Measurements from ENCODE around the gene NTMT1.
"Not testable (repeated sequence)": the region's sequence is repeated elsewhere in the genome, so short reads cannot be mapped to it uniquely, and the experiment has no call there.

Gene NTMT1

DNA sequence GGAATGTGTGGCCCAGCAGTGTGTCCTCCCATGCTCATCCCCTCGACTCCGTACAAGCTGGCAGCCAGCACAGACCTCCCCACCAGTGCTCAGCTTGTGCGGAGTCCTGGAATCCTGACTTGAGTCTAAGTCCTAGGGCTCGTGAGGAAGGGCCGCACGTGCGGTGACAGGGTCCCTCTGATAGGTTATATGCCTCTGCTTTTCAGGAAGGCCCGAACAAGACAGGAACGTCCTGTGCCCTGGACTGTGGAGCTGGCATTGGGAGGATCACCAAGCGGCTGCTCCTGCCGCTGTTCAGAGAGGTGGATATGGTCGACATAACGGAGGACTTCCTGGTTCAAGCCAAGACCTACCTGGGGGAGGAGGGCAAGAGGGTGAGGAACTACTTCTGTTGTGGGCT, 7.9 kb downstream of the NTMT1 start:
- Histone ChIP-seq H3K36me3 (ENCODE audit: insufficient read depth, low read length) (peaks cover 54% of the 10 kb centered on the region), H3K4me1 (ENCODE audit: insufficient read depth, low read length) (peaks cover 11% of the 10 kb centered on the region)

GRCh38 chr9:129635099-129636065, 9.4 kb downstream of the NTMT1 start:
- Histone ChIP-seq H3K36me3 (ENCODE audit: insufficient read depth, low read length) (peaks cover 61% of the 10 kb centered on the region), H3K27me3 (ENCODE audit: control insufficient read depth in 1 of 2, insufficient read depth in 2 of 2, low read length in 2 of 2) (no peaks in the 10 kb centered on the region), H3K9me3 (ENCODE audit: low read length) (no peaks in the 10 kb centered on the region), H3K4me1 (ENCODE audit: insufficient read depth, low read length) (peaks cover 18% of the 10 kb centered on the region), H3K9ac (ENCODE audit: low read length) (no peak overlapping the region), H3K4me3 (ENCODE audit: low read depth in 1 of 2, low read length in 2 of 2) (no peak overlapping the region), H3K27ac (ENCODE audit: low read depth, low read length) (no peak overlapping the region)

More for the DNA sequence above, 7.9 kb downstream of the NTMT1 start:
- no peak overlapping the region for H3K4me3 ChIP-seq (ENCODE audit: low read depth in 1 of 2, low read length in 2 of 2)
- no peak overlapping the region for H3K9ac ChIP-seq (ENCODE audit: low read length)
- H3K9me3 ChIP-seq (ENCODE audit: low read length): no peaks in the 10 kb centered on the region
- H3K27ac ChIP-seq (ENCODE audit: low read depth, low read length): no peak overlapping the region
- no peaks in the 10 kb centered on the region for H3K27me3 ChIP-seq (ENCODE audit: control insufficient read depth in 1 of 2, insufficient read depth in 2 of 2, low read length in 2 of 2)

DNA sequence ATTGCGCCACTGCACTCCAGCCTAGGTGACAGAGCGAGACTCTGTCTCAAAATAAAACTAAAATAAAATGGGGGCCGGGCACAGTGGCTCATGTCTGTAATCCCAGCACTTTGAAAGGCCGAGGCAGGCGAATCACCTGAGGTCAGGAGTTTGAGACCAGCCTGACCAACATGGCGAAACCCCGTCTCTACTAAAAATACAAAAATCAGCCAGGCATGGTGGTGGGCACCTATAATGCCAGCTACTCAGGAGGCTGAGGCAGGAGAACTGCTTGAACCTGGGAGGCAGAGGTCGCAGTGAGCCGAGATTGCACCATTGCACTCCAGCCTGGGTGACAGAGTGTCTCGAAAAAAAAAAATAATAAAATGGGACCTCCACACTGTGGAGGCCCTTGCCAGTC, 10.4 kb downstream of the NTMT1 start:
- not testable (repeated sequence) for H3K9ac ChIP-seq (ENCODE audit: low read length); H3K27ac ChIP-seq (ENCODE audit: low read depth, low read length); H3K27me3 ChIP-seq (ENCODE audit: control insufficient read depth in 1 of 2, insufficient read depth in 2 of 2, low read length in 2 of 2); H3K4me3 ChIP-seq (ENCODE audit: low read depth in 1 of 2, low read length in 2 of 2); H3K9me3 ChIP-seq (ENCODE audit: low read length)
- Histone ChIP-seq H3K36me3 (ENCODE audit: insufficient read depth, low read length) (peaks cover 61% of the 10 kb centered on the region), H3K4me1 (ENCODE audit: insufficient read depth, low read length) (peaks cover 18% of the 10 kb centered on the region)

GRCh38 chr9:129637102-129637501, 11.1 kb downstream of the NTMT1 start:
- Histone ChIP-seq H3K4me1 (ENCODE audit: insufficient read depth, low read length) (peaks cover 17% of the 10 kb centered on the region), H3K27me3 (ENCODE audit: control insufficient read depth in 1 of 2, insufficient read depth in 2 of 2, low read length in 2 of 2) (no peaks in the 10 kb centered on the region), H3K4me3 (ENCODE audit: low read depth in 1 of 2, low read length in 2 of 2) (no peak overlapping the region), H3K36me3 (ENCODE audit: insufficient read depth, low read length) (peaks cover 61% of the 10 kb centered on the region), H3K27ac (ENCODE audit: low read depth, low read length) (no peak overlapping the region), H3K9me3 (ENCODE audit: low read length) (no peaks in the 10 kb centered on the region), H3K9ac (ENCODE audit: low read length) (no peak overlapping the region)

- no peak overlapping the region for H3K27ac ChIP-seq (ENCODE audit: low read depth, low read length)
- no peak overlapping the region for H3K9ac ChIP-seq (ENCODE audit: low read length)
- no peaks in the 10 kb centered on the region for H3K27me3 ChIP-seq (ENCODE audit: control insufficient read depth in 1 of 2, insufficient read depth in 2 of 2, low read length in 2 of 2)
- H3K9me3 ChIP-seq (ENCODE audit: low read length): no peaks in the 10 kb centered on the region
- no peak overlapping the region for H3K4me3 ChIP-seq (ENCODE audit: low read depth in 1 of 2, low read length in 2 of 2)
- peaks cover 21% of the 10 kb centered on the region for H3K4me1 ChIP-seq (ENCODE audit: insufficient read depth, low read length)
- peaks cover 57% of the 10 kb centered on the region for H3K36me3 ChIP-seq (ENCODE audit: insufficient read depth, low read length)
These were observed 11.9 kb downstream of the NTMT1 start for GRCh38 chr9:129637673-129638439.

- no peak overlapping the region for H3K9ac ChIP-seq (ENCODE audit: low read length)
- peaks cover 44% of the 10 kb centered on the region for H3K36me3 ChIP-seq (ENCODE audit: insufficient read depth, low read length)
- H3K4me1 ChIP-seq (ENCODE audit: insufficient read depth, low read length): peaks cover 21% of the 10 kb centered on the region
- no peaks in the 10 kb centered on the region for H3K9me3 ChIP-seq (ENCODE audit: low read length)
- no peaks in the 10 kb centered on the region for H3K27me3 ChIP-seq (ENCODE audit: control insufficient read depth in 1 of 2, insufficient read depth in 2 of 2, low read length in 2 of 2)
- no peak overlapping the region for H3K27ac ChIP-seq (ENCODE audit: low read depth, low read length)
- no peak overlapping the region for H3K4me3 ChIP-seq (ENCODE audit: low read depth in 1 of 2, low read length in 2 of 2)
These were observed 13.2 kb downstream of the NTMT1 start for GRCh38 chr9:129639034-129639630.

- H3K9me3 ChIP-seq (ENCODE audit: low read length): no peaks in the 10 kb centered on the region
- no peaks in the 10 kb centered on the region for H3K27me3 ChIP-seq (ENCODE audit: control insufficient read depth in 1 of 2, insufficient read depth in 2 of 2, low read length in 2 of 2)
- H3K27ac ChIP-seq (ENCODE audit: low read depth, low read length): no peak overlapping the region
- no peak overlapping the region for H3K9ac ChIP-seq (ENCODE audit: low read length)
- H3K4me3 ChIP-seq (ENCODE audit: low read depth in 1 of 2, low read length in 2 of 2): no peak overlapping the region
- peaks cover 38% of the 10 kb centered on the region for H3K36me3 ChIP-seq (ENCODE audit: insufficient read depth, low read length)
- H3K4me1 ChIP-seq (ENCODE audit: insufficient read depth, low read length): peaks cover 21% of the 10 kb centered on the region
These were observed 13.8 kb downstream of the NTMT1 start for GRCh38 chr9:129639756-129640085.

DNA sequence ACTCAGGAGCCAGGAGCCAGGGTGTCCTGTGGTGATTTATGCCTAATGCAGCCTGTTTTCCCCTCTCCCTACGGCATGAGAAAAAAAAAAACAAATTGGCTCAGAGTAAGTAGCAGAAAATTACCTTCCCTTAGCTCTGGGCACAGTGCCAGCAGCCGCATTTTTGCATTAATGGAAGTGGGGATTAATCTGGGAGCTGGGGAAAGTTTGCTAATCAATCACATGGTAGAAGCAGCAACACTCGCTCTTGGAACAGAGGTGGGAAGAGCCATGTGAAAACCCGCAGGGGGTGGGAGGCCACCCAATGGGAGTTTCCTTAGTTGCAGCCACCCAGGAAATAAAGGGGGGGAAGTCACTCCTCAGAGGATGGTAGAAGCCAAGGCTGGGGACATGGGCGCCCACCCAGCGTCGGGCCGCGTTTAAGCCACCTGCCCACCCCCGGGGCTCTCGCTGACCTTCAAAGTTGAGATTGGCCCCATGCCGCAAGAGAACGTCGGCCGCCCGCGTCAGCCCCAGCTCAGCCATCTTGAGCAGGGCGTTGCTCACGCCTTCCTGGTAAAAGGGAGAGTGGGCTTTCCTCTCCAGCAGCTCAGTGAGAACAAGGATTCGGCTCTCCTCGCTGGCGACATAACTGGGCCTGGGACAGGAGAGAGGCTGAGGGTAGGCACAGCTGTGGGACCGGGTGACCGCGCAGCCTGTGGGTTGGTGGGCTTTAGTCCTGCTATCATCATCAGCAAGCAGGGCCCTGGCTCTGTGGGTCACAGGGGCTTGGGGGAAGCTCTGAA, 14.3 kb downstream of the NTMT1 start:
- Histone ChIP-seq H3K9ac (ENCODE audit: low read length) (no peak overlapping the region), H3K4me3 (ENCODE audit: low read depth in 1 of 2, low read length in 2 of 2) (peak overlapping the region in 1 of 2 donors; percentile 87), H3K27me3 (ENCODE audit: control insufficient read depth in 1 of 2, insufficient read depth in 2 of 2, low read length in 2 of 2) (no peaks in the 10 kb centered on the region), H3K27ac (ENCODE audit: low read depth, low read length) (no peak overlapping the region), H3K4me1 (ENCODE audit: insufficient read depth, low read length) (peaks cover 21% of the 10 kb centered on the region), H3K36me3 (ENCODE audit: insufficient read depth, low read length) (peaks cover 34% of the 10 kb centered on the region), H3K9me3 (ENCODE audit: low read length) (no peaks in the 10 kb centered on the region)

GRCh38 chr9:129640871-129641749, 15.1 kb downstream of the NTMT1 start:
- H3K9ac ChIP-seq (ENCODE audit: low read length): peak overlapping the region; percentile 53
- peak overlapping the region; percentile 87 to 88 for H3K4me3 ChIP-seq (ENCODE audit: low read depth in 1 of 2, low read length in 2 of 2)
- H3K36me3 ChIP-seq (ENCODE audit: insufficient read depth, low read length): peaks cover 28% of the 10 kb centered on the region
- peak overlapping the region; percentile 59 for H3K27ac ChIP-seq (ENCODE audit: low read depth, low read length)
- peaks cover 21% of the 10 kb centered on the region for H3K4me1 ChIP-seq (ENCODE audit: insufficient read depth, low read length)
- H3K27me3 ChIP-seq (ENCODE audit: control insufficient read depth in 1 of 2, insufficient read depth in 2 of 2, low read length in 2 of 2): no peaks in the 10 kb centered on the region
- no peaks in the 10 kb centered on the region for H3K9me3 ChIP-seq (ENCODE audit: low read length)

Measured in muscle layer of colon (tissue), 2 donors.